22Rv1 (cell line): Measurements from ENCODE around the gene CD164L2.

ENCODE experiments used
- H3K27ac ChIP-seq: fragments of 450-650 bp; 2 replicates; pipeline ENCODE4 v1.5.1; 2017
- CTCF ChIP-seq: fragments of 450-650 bp; IDR thresholded peaks from 2 replicates; pipeline ENCODE4 v1.5.1; 2017; ENCODE audit warnings: mild to moderate bottlenecking
- ZFX ChIP-seq: fragments of 450-650 bp; IDR thresholded peaks from 2 replicates; pipeline ENCODE4 v1.6.1; 2017; ENCODE audit warnings: antibody characterized with exemption, borderline replicate concordance

CD164L2 gene

GRCh38 chr1:27335506-27336422 lies 47.4 kb downstream of the CD164L2 start:
- TF ChIP-seq ZFX (no peak), CTCF (no peak)
- no peak overlapping the region for H3K27ac ChIP-seq

- H3K27ac ChIP-seq = no peak overlapping the region
- TF ChIP-seq CTCF (no peak), ZFX (no peak)
These were observed 49.3 kb downstream of the CD164L2 start for GRCh38 chr1:27333717-27334279.

GRCh38 chr1:27332536-27333281 lies 50.4 kb downstream of the CD164L2 start:
- no peak overlapping the region for H3K27ac ChIP-seq
- TF ChIP-seq CTCF (peak; percentile 93), ZFX (no peak)

GRCh38 chr1:27331922-27332321 lies 51.2 kb downstream of the CD164L2 start:
- TF ChIP-seq CTCF = no peak
- TF ChIP-seq ZFX = no peak
- H3K27ac ChIP-seq = no peak overlapping the region

- TF ChIP-seq CTCF (no peak), ZFX (no peak)
- no peak overlapping the region for H3K27ac ChIP-seq
These were observed 51.7 kb downstream of the CD164L2 start for GRCh38 chr1:27331426-27331825.

- TF ChIP-seq ZFX = no peak
- no peak for TF ChIP-seq CTCF
- no peak overlapping the region for H3K27ac ChIP-seq
These were observed 52.3 kb downstream of the CD164L2 start for GRCh38 chr1:27330786-27331185.
